Testis (tissue), 2 donors: ENCODE measurements around the gene CDK14.

Experiments
- POLR2A ChIP-seq: fragments of 450-650 bp; IDR thresholded peaks from one replicate; pipeline ENCODE4 v1.6.1; 2017; ENCODE audit warnings: antibody characterized with exemption, mild to moderate bottlenecking, moderate library complexity
- TF ChIP-seq, protein P1 (sequence below), 3 experiments: fragments of 450-650 bp in 2 of 3; fragments of 200-600 bp in 1 of 3; sonication (generic) in 1 of 3; IDR thresholded peaks; one replicate each; pipeline ENCODE4 v1.5.1; 2016 to 2019; ENCODE audit warnings: antibody characterized with exemption in 3 of 3, mild to moderate bottlenecking in 2 of 3, moderate library complexity in 1 of 3

DNA sequence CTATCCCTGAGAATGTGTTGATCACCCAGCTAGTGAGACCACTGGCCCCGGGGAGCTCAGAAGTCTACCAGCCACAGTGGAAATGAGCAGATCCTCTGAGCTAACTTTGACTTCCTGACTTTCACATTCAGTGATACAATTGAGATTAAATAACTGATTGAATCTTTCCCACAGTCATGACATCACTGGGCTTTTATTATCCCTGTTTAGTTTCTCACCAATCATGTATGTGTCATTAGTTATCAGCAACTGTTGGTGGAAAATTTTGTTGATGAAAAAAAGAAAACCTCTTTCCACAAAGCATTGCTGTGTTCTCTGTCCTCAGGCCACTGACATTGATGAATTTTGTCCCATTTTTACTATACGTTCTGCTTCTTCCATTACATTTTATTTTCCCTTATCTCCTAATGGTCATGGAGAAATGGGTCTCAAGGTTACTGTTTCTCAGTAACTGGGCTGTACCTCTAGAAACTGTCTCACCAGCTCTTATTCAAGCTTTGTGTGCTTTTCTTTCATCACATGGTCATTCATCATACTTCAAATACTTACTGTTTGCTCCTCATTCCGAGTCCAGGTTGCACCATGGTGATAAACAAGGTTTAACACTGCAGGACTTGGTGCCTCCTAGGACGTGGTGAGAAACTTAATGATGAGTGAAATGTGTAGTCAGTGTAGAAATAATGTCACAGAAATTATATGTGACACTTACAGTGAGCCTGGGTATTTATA is 304.7 kb downstream of the CDK14 start:
- TF ChIP-seq, protein P1, sequence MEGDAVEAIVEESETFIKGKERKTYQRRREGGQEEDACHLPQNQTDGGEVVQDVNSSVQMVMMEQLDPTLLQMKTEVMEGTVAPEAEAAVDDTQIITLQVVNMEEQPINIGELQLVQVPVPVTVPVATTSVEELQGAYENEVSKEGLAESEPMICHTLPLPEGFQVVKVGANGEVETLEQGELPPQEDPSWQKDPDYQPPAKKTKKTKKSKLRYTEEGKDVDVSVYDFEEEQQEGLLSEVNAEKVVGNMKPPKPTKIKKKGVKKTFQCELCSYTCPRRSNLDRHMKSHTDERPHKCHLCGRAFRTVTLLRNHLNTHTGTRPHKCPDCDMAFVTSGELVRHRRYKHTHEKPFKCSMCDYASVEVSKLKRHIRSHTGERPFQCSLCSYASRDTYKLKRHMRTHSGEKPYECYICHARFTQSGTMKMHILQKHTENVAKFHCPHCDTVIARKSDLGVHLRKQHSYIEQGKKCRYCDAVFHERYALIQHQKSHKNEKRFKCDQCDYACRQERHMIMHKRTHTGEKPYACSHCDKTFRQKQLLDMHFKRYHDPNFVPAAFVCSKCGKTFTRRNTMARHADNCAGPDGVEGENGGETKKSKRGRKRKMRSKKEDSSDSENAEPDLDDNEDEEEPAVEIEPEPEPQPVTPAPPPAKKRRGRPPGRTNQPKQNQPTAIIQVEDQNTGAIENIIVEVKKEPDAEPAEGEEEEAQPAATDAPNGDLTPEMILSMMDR (IDR thresholded peaks at IDR 0.05) = no peak
- no peak for TF ChIP-seq POLR2A
